OCI-LY3 (cell line): ENCODE data around the gene HPS5.

ENCODE experiments used
- H2AFZ ChIP-seq: fragments of 200-600, 300-600 bp; shearing (Covaris generic); 2 replicates; pipeline ENCODE4 v1.6.0; 2014; ENCODE audit warnings: antibody characterized with exemption, low read depth, low read length
- H3K27ac ChIP-seq: fragments of 200-600, 300-600 bp; sonication (generic); 2 replicates; pipeline ENCODE4 v1.5.1; 2014; ENCODE audit warnings: mild to moderate bottlenecking, low read length, moderate library complexity, mixed read lengths
- H3K27me3 ChIP-seq: fragments of 200-600, 300-600 bp; sonication (generic); 2 replicates; pipeline ENCODE4 v1.6.1; 2014; ENCODE audit warnings: low read depth, low read length, mixed read lengths
- H3K36me3 ChIP-seq: fragments of 200-600, 300-600 bp; sonication (generic); replicated peaks from 2 replicates; pipeline ENCODE3; 2014; ENCODE audit warnings: low read depth, low read length, mixed read lengths
- H3K4me1 ChIP-seq: fragments of 300-600, 200-600 bp; sonication (generic); 2 replicates; pipeline ENCODE4 v1.6.1; 2014; ENCODE audit warnings: low read length, mixed read lengths
- H3K4me2 ChIP-seq: fragments of 200-600, 300-600 bp; sonication (generic); 2 replicates; pipeline ENCODE4 v1.6.1; 2014; ENCODE audit warnings: low read length, mixed read lengths
- H3K4me3 ChIP-seq: fragments of 300-600, 200-600 bp; sonication (generic); 2 replicates; pipeline ENCODE4 v1.5.1; 2014; ENCODE audit warnings: antibody characterized with exemption, mild to moderate bottlenecking, low read length, moderate library complexity
- H3K79me2 ChIP-seq: fragments of 300-600, 200-600 bp; shearing (Covaris generic); 2 replicates; pipeline ENCODE4 v1.6.1; 2014; ENCODE audit warnings: mild to moderate bottlenecking, low read length, mixed read lengths
- H3K9ac ChIP-seq: fragments of 300-600, 200-600 bp; shearing (Covaris generic); 2 replicates; pipeline ENCODE4 v1.6.0; 2014; ENCODE audit warnings: mild to moderate bottlenecking, low read length, moderate library complexity
- H3K9me3 ChIP-seq: fragments of 200-600, 300-600 bp; shearing (Covaris generic); 2 replicates; pipeline ENCODE4 v1.6.1; 2014; ENCODE audit warnings: low read length, mixed read lengths; ENCODE audit not compliant: insufficient read depth
- H4K20me1 ChIP-seq: fragments of 200-600, 300-600 bp; sonication (generic); 2 replicates; pipeline ENCODE4 v1.6.1; 2016; ENCODE audit warnings: low read length, mixed read lengths; ENCODE audit not compliant: insufficient read depth
- EZH2phosphoT487 ChIP-seq: fragments of 200-600 bp; shearing (Covaris generic); IDR thresholded peaks from 2 replicates; pipeline ENCODE4 v1.6.1; 2018; ENCODE audit warnings: antibody characterized with exemption, mixed run types, low read depth
- TF ChIP-seq, protein P1 (sequence below): fragments of 200-600, 300-600 bp; sonication (generic); IDR thresholded peaks from 2 replicates; pipeline ENCODE4 v1.5.1; 2014; ENCODE audit warnings: antibody characterized with exemption, low read length, low read depth

The HPS5 gene

DNA sequence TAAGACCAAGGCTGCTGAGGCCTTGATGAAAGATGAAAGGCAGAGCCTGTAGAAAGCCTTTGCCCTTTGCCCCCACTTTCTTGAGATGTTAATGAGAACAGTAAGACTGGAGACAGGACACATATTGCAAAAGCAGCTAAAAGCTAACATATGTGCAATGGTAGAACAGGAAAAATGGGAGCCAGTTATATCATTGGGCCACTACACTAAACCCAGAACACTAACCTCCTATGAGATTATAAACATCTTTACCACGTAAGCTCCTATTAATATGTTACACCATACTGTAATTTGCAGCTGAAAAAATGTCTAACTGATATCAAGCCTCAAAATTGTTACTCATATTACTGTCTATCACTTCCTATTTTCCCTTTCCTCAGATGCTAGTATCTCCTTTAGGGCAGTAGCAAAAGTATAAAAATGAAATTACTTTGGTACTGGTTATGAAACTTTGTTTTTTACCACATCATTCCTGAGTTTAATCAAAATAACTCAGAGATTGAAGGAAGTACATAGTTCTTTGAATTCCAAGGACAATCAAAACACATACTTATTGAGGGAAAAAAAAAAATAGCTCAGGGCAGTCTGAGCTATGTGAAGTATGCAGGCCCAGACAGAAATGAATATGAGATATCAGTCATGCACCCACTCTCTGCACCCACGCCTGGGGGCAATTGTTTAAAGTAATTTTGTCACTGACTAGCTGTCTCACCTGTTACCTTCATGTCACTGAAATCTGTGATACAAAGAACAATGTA lies 9.1 kb downstream of the HPS5 start:
- 0 out of 2 replicates have a peak, but pooled peaks cover 8% of the 10 kb centered on the region for H4K20me1 ChIP-seq
- H3K4me2 ChIP-seq: peak overlapping the region; percentile 62
- H3K27ac ChIP-seq: peak overlapping the region; percentile 90

DNA sequence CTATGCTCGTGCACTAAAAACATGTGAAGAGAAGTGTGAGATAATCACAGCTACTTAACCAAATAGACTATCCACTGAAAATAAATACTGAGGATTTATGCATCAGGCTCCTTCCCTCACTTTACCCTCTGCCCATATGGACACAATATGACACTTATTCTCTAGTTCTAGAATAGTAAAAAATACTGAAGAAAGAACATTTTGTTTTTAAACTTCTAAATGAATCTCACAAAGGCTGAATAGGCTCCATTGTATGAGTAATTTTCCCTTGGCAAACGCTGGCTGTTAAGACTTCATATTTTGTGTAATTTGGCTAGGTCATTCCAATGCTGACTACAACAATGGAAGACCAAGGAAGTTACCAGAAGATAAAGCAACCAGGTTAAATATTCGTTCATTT lies 9.9 kb downstream of the HPS5 start:
- no peak for TF ChIP-seq EZH2phosphoT487
- TF ChIP-seq, protein P1, sequence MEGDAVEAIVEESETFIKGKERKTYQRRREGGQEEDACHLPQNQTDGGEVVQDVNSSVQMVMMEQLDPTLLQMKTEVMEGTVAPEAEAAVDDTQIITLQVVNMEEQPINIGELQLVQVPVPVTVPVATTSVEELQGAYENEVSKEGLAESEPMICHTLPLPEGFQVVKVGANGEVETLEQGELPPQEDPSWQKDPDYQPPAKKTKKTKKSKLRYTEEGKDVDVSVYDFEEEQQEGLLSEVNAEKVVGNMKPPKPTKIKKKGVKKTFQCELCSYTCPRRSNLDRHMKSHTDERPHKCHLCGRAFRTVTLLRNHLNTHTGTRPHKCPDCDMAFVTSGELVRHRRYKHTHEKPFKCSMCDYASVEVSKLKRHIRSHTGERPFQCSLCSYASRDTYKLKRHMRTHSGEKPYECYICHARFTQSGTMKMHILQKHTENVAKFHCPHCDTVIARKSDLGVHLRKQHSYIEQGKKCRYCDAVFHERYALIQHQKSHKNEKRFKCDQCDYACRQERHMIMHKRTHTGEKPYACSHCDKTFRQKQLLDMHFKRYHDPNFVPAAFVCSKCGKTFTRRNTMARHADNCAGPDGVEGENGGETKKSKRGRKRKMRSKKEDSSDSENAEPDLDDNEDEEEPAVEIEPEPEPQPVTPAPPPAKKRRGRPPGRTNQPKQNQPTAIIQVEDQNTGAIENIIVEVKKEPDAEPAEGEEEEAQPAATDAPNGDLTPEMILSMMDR: no peak
- Histone ChIP-seq H3K27me3 (no peaks in the 10 kb centered on the region), H3K4me2 (peak overlapping the region; percentile 62), H3K4me3 (no peak overlapping the region; the same call in 1 of the 2 replicates), H3K9me3 (no peaks in the 10 kb centered on the region), H3K79me2 (peaks cover 45% of the 10 kb centered on the region), H3K36me3 (peaks cover 51% of the 10 kb centered on the region), H2AFZ (no peak overlapping the region), H4K20me1 (0 out of 2 replicates have a peak, but pooled peaks cover 8% of the 10 kb centered on the region), H3K9ac (no peak overlapping the region), H3K4me1 (peaks cover 63% of the 10 kb centered on the region), H3K27ac (peak overlapping the region; percentile 90)

More for the DNA sequence above, 9.1 kb downstream of the HPS5 start:
- no peaks in the 10 kb centered on the region for H3K27me3 ChIP-seq
- peak overlapping the region; percentile 26; the same call in 1 of the 2 replicates for H3K4me3 ChIP-seq
- H3K4me1 ChIP-seq: peaks cover 57% of the 10 kb centered on the region
- H3K79me2 ChIP-seq: peaks cover 52% of the 10 kb centered on the region
- H2AFZ ChIP-seq: no peak overlapping the region
- peak overlapping the region; percentile 23; the same call in 1 of the 2 replicates for H3K9ac ChIP-seq
- H3K9me3 ChIP-seq: no peaks in the 10 kb centered on the region
- peaks cover 49% of the 10 kb centered on the region for H3K36me3 ChIP-seq
- no peak for TF ChIP-seq EZH2phosphoT487
- TF ChIP-seq, protein P1: no peak

DNA sequence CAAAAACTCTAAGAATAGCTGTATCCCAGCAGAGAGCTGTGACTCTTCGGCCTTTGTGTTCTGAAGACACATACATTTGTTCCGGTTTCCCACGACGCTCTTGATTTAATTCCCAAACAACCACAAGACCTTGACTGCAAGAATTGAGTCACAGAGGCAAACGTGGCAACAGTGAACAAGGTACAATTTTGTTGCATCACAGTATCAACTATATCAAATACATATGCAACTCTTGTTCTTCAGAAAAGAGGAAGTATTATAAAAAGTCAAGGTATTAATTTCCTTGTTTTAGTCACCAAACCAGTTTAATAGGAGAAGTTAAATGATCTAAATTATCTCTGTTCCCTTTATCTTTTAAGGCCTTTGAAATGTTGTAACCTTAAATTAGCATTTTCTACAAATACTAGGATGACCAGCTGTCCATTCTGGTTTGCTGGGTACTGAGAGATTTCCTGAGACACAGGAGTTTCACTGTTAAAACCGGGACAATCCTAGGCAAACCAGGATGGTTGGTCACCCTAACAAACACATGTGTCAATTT lies 11.1 kb downstream of the HPS5 start:
- Histone ChIP-seq H4K20me1 (0 out of 2 replicates have a peak, but pooled peaks cover 6% of the 10 kb centered on the region), H3K4me3 (peak overlapping the region; percentile 44), H3K4me1 (peaks cover 63% of the 10 kb centered on the region), H3K79me2 (peaks cover 35% of the 10 kb centered on the region), H3K27me3 (no peaks in the 10 kb centered on the region), H2AFZ (no peak overlapping the region), H3K27ac (peak overlapping the region; percentile 90), H3K9ac (peak overlapping the region; percentile 30; the same call in 1 of the 2 replicates), H3K4me2 (peak overlapping the region; percentile 83), H3K36me3 (peaks cover 54% of the 10 kb centered on the region), H3K9me3 (no peaks in the 10 kb centered on the region)
- no peak for TF ChIP-seq EZH2phosphoT487
- TF ChIP-seq, protein P1: no peak

DNA sequence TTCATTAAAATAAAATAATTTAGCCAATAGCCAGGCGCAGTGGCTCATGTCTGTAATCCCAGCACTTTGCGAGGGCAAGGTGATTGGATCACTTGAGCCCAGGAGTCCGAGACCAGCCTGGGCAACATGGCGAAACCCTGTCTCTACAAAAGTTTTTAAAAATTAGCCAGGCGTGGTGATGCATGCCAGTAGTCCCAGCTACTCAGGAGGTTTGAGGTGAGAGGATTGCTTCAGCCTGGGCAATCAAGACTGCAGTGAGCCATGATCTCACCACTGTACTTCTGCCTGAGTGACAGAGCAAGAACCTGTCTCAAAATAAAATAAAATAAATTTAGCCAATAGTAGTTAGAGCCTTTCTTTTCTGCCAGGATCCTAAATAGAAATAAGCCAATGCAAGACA lies 12.2 kb downstream of the HPS5 start:
- TF ChIP-seq, protein P1: no peak
- TF ChIP-seq EZH2phosphoT487: no peak
- Histone ChIP-seq H3K4me2 (no peak overlapping the region), H3K36me3 (peaks cover 60% of the 10 kb centered on the region), H3K79me2 (peaks cover 23% of the 10 kb centered on the region), H3K9ac (no peak overlapping the region), H3K9me3 (no peaks in the 10 kb centered on the region), H3K4me1 (peaks cover 52% of the 10 kb centered on the region), H4K20me1 (0 out of 2 replicates have a peak, but pooled peaks cover 3% of the 10 kb centered on the region), H3K27ac (no peak overlapping the region), H3K27me3 (no peaks in the 10 kb centered on the region), H3K4me3 (no peak overlapping the region), H2AFZ (no peak overlapping the region)
